ENCODE results near the gene NRTN. TPM values are rescaled to one million over a fixed set of nuclear protein-coding genes. Genes with fewer than 3 reads are reported as not detected.

The NRTN gene
- total RNA-seq, 2 donors from 2014 or later, result 20.9 to 33.7 TPM

DNA sequence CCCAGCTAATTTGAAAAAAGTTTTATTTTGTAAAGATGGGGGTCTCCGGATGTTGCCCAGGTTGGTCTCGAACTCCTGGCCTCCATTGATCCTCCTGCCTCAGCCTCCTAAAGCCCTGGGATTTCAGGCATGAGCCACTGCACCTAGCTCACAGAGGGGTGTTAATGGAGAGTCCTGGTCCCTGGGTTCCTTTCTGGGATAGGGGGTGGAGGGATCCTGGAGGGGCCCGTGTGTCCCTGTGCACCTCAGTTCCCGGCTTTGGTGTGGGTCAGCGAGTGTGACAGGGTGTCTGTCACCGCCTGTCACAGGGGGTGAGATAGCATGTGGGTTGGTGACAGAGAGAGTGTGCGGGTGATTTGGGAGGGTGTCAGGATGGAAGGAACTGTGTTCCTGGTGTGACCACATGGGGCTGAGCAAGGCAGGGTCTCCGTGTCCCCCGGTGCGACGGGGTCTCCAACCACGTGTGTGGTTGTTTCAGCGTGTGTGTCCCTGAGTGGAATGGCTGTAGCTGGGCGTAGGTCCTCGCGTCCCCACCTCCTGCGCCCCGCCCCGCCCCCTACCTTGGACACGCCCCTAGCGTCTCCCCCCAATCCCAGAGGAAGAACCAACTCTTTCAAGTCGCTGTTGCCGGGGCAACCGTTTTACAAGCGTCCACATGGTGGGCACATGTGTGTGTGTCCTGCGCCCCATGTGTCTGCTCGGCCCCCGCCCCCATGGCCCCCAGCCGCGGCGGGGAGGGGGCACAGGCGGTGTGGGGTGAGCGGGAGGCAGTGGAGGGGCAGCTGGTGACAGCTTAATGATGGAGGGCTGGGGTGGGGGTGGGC is 2.9 kb upstream of the NRTN start:
- Histone ChIP-seq H3K9me3 (no peaks in the 10 kb centered on the region), H3K4me1 (peaks cover 0 to 39% of the 10 kb centered on the region in 2 donors), H3K36me3 (no peaks in the 10 kb centered on the region), H3K27ac (no peak overlapping the region), H3K27me3 (peaks cover 0 to 7% of the 10 kb centered on the region in 2 donors), H3K4me3 (no peak overlapping the region)
- TF ChIP-seq, protein P1, sequence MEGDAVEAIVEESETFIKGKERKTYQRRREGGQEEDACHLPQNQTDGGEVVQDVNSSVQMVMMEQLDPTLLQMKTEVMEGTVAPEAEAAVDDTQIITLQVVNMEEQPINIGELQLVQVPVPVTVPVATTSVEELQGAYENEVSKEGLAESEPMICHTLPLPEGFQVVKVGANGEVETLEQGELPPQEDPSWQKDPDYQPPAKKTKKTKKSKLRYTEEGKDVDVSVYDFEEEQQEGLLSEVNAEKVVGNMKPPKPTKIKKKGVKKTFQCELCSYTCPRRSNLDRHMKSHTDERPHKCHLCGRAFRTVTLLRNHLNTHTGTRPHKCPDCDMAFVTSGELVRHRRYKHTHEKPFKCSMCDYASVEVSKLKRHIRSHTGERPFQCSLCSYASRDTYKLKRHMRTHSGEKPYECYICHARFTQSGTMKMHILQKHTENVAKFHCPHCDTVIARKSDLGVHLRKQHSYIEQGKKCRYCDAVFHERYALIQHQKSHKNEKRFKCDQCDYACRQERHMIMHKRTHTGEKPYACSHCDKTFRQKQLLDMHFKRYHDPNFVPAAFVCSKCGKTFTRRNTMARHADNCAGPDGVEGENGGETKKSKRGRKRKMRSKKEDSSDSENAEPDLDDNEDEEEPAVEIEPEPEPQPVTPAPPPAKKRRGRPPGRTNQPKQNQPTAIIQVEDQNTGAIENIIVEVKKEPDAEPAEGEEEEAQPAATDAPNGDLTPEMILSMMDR (IDR thresholded peaks at IDR 0.05), result no peak
- no peak for DNase-seq (ENCODE audit: low spot score)

DNA sequence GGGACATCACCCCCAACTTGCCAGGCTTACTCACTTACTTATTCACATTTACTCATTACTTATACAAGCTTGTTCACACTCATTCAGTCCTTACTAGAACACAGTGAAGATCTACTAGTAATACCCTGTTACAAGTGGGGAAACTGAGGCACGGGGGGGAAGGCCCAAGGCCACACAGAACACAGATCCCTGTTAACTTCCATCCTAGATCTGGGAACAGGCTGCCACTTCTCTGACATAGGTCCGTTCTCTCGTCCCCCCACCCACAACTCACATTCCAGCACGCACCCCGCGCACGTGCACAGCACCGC is 1.5 kb upstream of the NRTN start:
- H3K36me3 ChIP-seq, result no peaks in the 10 kb centered on the region

DNA sequence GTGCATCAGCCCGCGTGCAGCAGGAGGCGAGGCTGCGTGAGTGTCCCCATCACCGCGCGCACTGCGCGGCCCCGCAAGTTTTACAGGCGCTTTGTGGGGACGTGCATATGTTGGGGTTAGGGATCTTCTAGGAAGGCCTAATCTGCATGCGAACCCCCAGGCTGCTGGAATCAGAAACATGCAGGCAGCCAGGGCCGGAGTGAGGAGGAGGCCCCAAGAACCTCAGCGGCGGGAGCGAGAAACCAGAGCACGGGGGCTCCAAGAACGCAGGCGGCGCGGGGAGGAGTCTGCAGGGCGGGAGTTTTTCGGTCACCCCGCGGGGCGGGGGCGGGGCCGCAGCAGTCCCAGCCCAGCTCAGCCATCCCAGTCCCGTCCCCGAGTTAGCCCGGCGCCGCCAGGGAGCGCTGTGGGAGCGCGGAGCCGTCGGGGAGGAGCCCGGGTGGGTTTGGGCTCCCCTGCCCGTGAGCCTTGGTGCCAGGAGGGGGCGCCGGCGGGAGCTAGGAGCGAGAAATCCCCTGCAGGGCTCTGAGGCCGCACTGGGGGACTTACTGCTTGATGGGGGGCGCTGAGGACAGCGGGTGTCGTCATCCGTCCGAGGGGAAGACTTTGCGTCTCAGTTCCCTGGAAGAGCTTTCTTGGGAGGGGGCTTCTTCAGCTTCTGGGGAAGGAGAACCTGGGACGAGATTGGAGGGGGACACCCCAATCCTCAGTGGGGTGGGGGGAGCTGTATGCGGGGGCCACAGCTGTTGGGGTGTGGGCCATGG is 933 bp upstream of the NRTN start:
- TF ChIP-seq, protein P1 (IDR thresholded peaks at IDR 0.05), result peak; percentile 85 to 90
- Histone ChIP-seq H3K4me1 (peaks cover 0 to 35% of the 10 kb centered on the region in 2 donors), H3K9me3 (no peaks in the 10 kb centered on the region), H3K4me3 (peak overlapping the region; percentile 15 to 56), H3K36me3 (no peaks in the 10 kb centered on the region), H3K27me3 (peaks cover 0 to 7% of the 10 kb centered on the region in 2 donors), H3K27ac (peak overlapping the region; percentile 67 to 71)
- peak; percentile 72 for DNase-seq (ENCODE audit: low spot score)

More for the DNA sequence above, 1.5 kb upstream of the NRTN start:
- H3K9me3 ChIP-seq, result no peaks in the 10 kb centered on the region
- H3K4me3 ChIP-seq, result peak overlapping the region; percentile 15 to 56
- no peak for DNase-seq (ENCODE audit: low spot score)
- TF ChIP-seq, protein P1 (IDR thresholded peaks at IDR 0.05), result no peak
- no peak overlapping the region for H3K27ac ChIP-seq
- H3K4me1 ChIP-seq, result peaks cover 0 to 39% of the 10 kb centered on the region in 2 donors
- H3K27me3 ChIP-seq, result peaks cover 0 to 7% of the 10 kb centered on the region in 2 donors

- Histone ChIP-seq H3K4me3 (peak overlapping the region; percentile 55 to 56), H3K27me3 (peaks cover 0 to 7% of the 10 kb centered on the region in 2 donors), H3K36me3 (no peaks in the 10 kb centered on the region), H3K9me3 (no peaks in the 10 kb centered on the region), H3K4me1 (peaks cover 0 to 20% of the 10 kb centered on the region in 2 donors), H3K27ac (peak overlapping the region; percentile 85 to 92)
- TF ChIP-seq, protein P1 (IDR thresholded peaks at IDR 0.05), result peak; percentile 49 to 77
- DNase-seq (ENCODE audit: low spot score), result peak; percentile 62
Observed at GRCh38 chr19:5805462-5806132, 730 bp downstream of the NRTN start.

GRCh38 chr19:5806133-5806489 is 1.2 kb downstream of the NRTN start:
- TF ChIP-seq, protein P1 (IDR thresholded peaks at IDR 0.05), result no peak
- peak overlapping the region; percentile 55 to 56 for H3K4me3 ChIP-seq
- H3K27ac ChIP-seq, result peak overlapping the region; percentile 85 to 92

More at GRCh38 chr19:5806133-5806489, 1.2 kb downstream of the NRTN start:
- Histone ChIP-seq H3K36me3 (no peaks in the 10 kb centered on the region), H3K27me3 (peaks cover 0 to 7% of the 10 kb centered on the region in 2 donors), H3K9me3 (no peaks in the 10 kb centered on the region), H3K4me1 (peaks cover 0 to 20% of the 10 kb centered on the region in 2 donors)
- DNase-seq (ENCODE audit: low spot score), result no peak

All from right atrium auricular region (tissue), 2 donors.